Natural killer cell (primary cell): Measurements from ENCODE around the gene SNED1. TPM values are rescaled to one million over a fixed set of nuclear protein-coding genes. Genes with fewer than 3 reads are reported as not detected.

ENCODE experiments used
- ATAC-seq, 3 donors: fragments of 150-1000 bp in 2 of 3; fragments of 200-7000 bp in 1 of 3; cut with Tn5 transposase; 1 replicate in 1 of 3; 2 replicates in 2 of 3; pipeline ENCODE4 v1.10.0; 2021; ENCODE audit warnings: mild to moderate bottlenecking in 2 of 3, moderate library complexity in 2 of 3
- DNase-seq, 2 donors: peaks; one replicate each; pipeline versions ENCODE4 v3.0.0 to v3.0.0-alpha.2; 2013 to 2021; ENCODE audit warnings: mixed read lengths in 1 of 2
- H3K27ac ChIP-seq: one replicate; pipeline ENCODE4 v1.5.1; 2013; ENCODE audit warnings: mild to moderate bottlenecking, low read length
- H3K27me3 ChIP-seq: one replicate; pipeline ENCODE4 v1.6.1; 2013; ENCODE audit warnings: low read length; ENCODE audit not compliant: control insufficient read depth, insufficient read depth
- H3K36me3 ChIP-seq: one replicate; pipeline ENCODE4 v1.6.1; 2013; ENCODE audit warnings: low read length; ENCODE audit not compliant: control insufficient read depth, insufficient read depth
- H3K4me1 ChIP-seq: one replicate; pipeline ENCODE4 v1.6.1; 2013; ENCODE audit warnings: low read length; ENCODE audit not compliant: control insufficient read depth, insufficient read depth
- H3K4me3 ChIP-seq: one replicate; pipeline ENCODE4 v1.5.1; 2013; ENCODE audit warnings: low read length
- H3K9me3 ChIP-seq: one replicate; pipeline ENCODE4 v1.6.1; 2013; ENCODE audit warnings: low read length; ENCODE audit not compliant: control insufficient read depth, insufficient read depth
- H3K27ac Mint-ChIP-seq, 2 donors: one replicate each; pipeline ENCODE4 v1.8.0; 2022; ENCODE audit warnings: mild to moderate bottlenecking in 2 of 2, mixed read lengths in 2 of 2, moderate library complexity in 1 of 2
- H3K27me3 Mint-ChIP-seq, 2 donors: one replicate each; pipeline ENCODE4 v1.8.0; 2022; ENCODE audit warnings: low read depth in 2 of 2, mixed read lengths in 2 of 2
- H3K36me3 Mint-ChIP-seq: one replicate; pipeline ENCODE4 v1.8.0; 2022; ENCODE audit warnings: mixed read lengths
- H3K4me1 Mint-ChIP-seq, 2 donors: one replicate each; pipeline ENCODE4 v1.8.0; 2022; ENCODE audit warnings: mixed read lengths in 2 of 2
- H3K4me3 Mint-ChIP-seq: one replicate; pipeline ENCODE4 v1.8.0; 2022; ENCODE audit warnings: mild to moderate bottlenecking, moderate library complexity, mixed read lengths
- H3K9me3 Mint-ChIP-seq, 2 donors: one replicate each; pipeline ENCODE4 v1.8.0; 2022; ENCODE audit warnings: mixed read lengths in 2 of 2
- CTCF ChIP-seq: fragments of 200-600 bp; IDR thresholded peaks from one replicate; pipeline ENCODE4 v1.8.0; 2022; ENCODE audit warnings: antibody characterized with exemption
- WGBS: methylation state at CpG from one replicate; pipeline ENCODE4 v1.1.7; 2013; ENCODE audit warnings: missing lambda C conversion rate; ENCODE audit not compliant: insufficient coverage; 5-methylcytosine and 5-hydroxymethylcytosine counted together
- intact Hi-C: fragments of 100-400 bp; cut with micrococcal nuclease; formaldehyde crosslinking; loops from one replicate; pipeline ENCODE4 v1.14.2; 2022
- total RNA-seq, 4 donors: library from RNA; stranded (reverse); fragments of 120-200 nt in 1 of 4; gene quantifications; one replicate each; pipeline versions ENCODE4 v1.2.3 to v1.2.4, GENCODE V29; 2013 to 2022

SNED1 gene
- total RNA-seq, 3 donors from 2014 or later (not counting 1 experiment from before 2014, with no cell fraction given), result 0.97 to 4.9 (median 2.5) TPM

- Histone ChIP-seq H3K27ac (no peak overlapping the region), H3K27me3 (no peaks in the 10 kb centered on the region), H3K4me1 (peaks cover 14% of the 10 kb centered on the region), H3K4me3 (no peak overlapping the region), H3K36me3 (peaks cover 6% of the 10 kb centered on the region), H3K9me3 (no peaks in the 10 kb centered on the region)
- Mint-ChIP-seq H3K36me3 (no peaks in the 10 kb centered on the region), H3K27me3 (no peaks in the 10 kb centered on the region), H3K9me3 (no peaks in the 10 kb centered on the region), H3K4me1 (no peaks in the 10 kb centered on the region), H3K4me3 (no peak overlapping the region), H3K27ac (no peak overlapping the region)
- intact Hi-C loops, result no loop called here
- no peak for DNase-seq
- TF ChIP-seq CTCF, result no peak
- ATAC-seq, result no peak
- 95% methylated on average over 8 of the region's 8 CpGs for WGBS
Measured at GRCh38 chr2:241115361-241115760, 116.9 kb downstream of the SNED1 start.

DNA sequence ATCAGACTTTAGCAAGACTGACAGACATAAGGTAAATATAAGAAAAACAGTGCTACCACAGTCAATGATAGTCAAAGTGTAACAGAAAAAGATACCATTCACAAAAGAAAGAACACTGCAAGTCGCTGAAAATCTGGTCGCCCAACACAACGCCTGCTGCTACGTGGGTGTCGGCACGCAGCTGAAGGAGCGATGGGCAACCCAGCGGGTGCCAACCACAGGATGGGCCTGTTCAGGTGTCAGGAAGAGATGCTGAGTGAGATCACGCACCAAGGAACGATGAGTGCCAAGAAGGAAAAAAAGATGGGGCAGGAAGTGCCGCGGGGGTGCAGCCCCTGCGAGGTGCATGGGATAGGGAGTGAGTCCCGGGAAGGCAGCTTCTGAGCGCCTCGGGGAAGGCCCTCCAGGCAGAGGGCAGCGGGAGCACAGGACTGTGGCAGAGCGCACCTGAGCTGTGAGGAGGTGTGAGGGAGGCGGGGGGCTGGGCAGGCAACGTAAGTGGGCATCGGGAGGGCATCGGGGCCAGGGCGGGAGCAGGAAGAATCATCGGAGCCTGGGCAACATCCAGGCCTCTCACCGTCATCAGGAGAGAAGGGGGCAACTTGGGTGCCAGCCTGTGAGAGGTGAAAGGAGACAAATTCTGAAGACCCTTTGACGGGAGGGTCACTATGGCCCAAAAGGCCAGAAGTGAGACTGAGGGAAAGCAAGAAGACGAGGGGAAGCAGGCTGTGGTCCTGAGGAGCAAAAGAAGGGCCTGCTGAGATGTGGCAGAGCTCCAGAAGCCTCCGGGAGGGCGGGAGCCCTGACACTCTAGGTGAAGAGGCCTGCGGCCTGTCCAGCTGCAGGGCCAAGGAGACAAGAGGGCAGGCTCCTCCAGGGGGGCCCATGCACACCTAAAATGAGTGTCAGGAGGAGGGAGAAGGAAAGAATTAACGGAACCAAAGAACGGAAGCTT is 118.5 kb downstream of the SNED1 start:
- no peaks in the 10 kb centered on the region for H3K9me3 Mint-ChIP-seq
- no peak overlapping the region for H3K27ac Mint-ChIP-seq
- H3K27ac ChIP-seq, result no peak overlapping the region

DNA sequence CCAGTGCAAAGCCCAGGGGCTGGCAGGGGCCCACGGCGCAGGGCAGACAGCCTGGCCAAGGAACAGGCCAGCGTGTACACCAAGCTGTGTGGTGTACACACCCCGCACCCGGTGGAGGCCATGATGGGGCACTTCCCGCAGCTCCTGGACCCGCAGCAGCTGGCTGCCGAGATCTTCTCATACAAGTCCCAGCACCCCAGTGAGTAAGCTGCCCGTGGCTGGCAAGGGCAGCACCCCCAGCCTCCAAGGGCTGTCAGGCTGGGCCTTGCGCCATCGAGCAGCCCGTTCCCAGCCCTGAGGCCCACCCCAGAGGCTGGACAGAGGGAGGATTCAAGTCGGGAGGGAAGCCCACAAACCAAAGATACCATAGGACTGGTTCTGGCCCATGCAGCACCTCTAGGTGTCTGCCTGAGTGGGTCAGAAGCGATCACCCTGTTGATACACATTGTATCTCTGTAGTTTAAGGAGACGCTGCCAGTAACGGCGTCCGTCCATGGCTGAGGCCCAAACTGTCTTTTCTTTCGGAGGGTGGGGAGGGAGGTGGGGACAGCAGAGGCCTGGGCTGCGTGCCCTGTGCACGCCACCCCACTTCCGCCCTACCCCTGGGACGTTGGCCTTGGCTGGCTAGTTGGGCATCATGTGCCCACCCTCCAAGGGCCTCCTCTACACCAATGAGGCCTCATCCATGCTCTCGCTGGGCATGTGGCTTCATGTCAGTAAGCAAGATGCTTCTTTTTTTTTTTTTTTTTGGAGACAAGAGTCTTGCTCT is 120.5 kb downstream of the SNED1 start:
- H3K4me3 ChIP-seq, result no peak overlapping the region
- ATAC-seq (no peak), DNase-seq (no peak)
- H3K9me3 Mint-ChIP-seq, result no peaks in the 10 kb centered on the region
- H3K36me3 Mint-ChIP-seq, result no peaks in the 10 kb centered on the region
- H3K27ac ChIP-seq, result no peak overlapping the region
- WGBS, result 97% methylated on average over 24 of the region's 24 CpGs
- no peaks in the 10 kb centered on the region for H3K9me3 ChIP-seq
- no peaks in the 10 kb centered on the region for H3K4me1 Mint-ChIP-seq
- no peaks in the 10 kb centered on the region for H3K4me1 ChIP-seq
- H3K36me3 ChIP-seq, result peaks cover 9% of the 10 kb centered on the region
- TF ChIP-seq CTCF, result no peak
- H3K27me3 Mint-ChIP-seq, result no peaks in the 10 kb centered on the region
- H3K27ac Mint-ChIP-seq, result no peak overlapping the region
- H3K4me3 Mint-ChIP-seq, result no peak overlapping the region
- no peaks in the 10 kb centered on the region for H3K27me3 ChIP-seq
- intact Hi-C loops, result no loop called here

More for the DNA sequence above, 118.5 kb downstream of the SNED1 start:
- Mint-ChIP-seq H3K4me3 (no peak overlapping the region), H3K36me3 (no peaks in the 10 kb centered on the region), H3K4me1 (no peaks in the 10 kb centered on the region), H3K27me3 (no peaks in the 10 kb centered on the region)
- no peak for TF ChIP-seq CTCF
- Histone ChIP-seq H3K4me1 (peaks cover 4% of the 10 kb centered on the region), H3K9me3 (no peaks in the 10 kb centered on the region), H3K27me3 (no peaks in the 10 kb centered on the region), H3K36me3 (peaks cover 8% of the 10 kb centered on the region), H3K4me3 (no peak overlapping the region)
- ATAC-seq (no peak), DNase-seq (no peak)
- 96% methylated on average over 30 of the region's 32 CpGs for WGBS
- intact Hi-C loops, result no loop called here
